Panc1 (cell line): Measurements from ENCODE around the gene ABCA8.

Experiments used
- TF ChIP-seq, protein P1 (sequence below): fragments of 450-650 bp; IDR thresholded peaks from 2 replicates; pipeline ENCODE4 v1.5.1; 2017; ENCODE audit warnings: mild to moderate bottlenecking
- TF ChIP-seq, protein P2 (sequence below), 2 experiments: IDR thresholded peaks; 2 replicates each; pipeline ENCODE4 v1.6.1; 2011 to 2012; ENCODE audit warnings: low read depth in 2 of 2, control low read depth in 1 of 2, low read length in 1 of 2, mild to moderate bottlenecking in 1 of 2, moderate library complexity in 1 of 2; ENCODE audit not compliant: insufficient read depth in 1 of 2

GRCh38 chr17:68847711-68848110, 107.5 kb downstream of the ABCA8 start:
- TF ChIP-seq, protein P1, sequence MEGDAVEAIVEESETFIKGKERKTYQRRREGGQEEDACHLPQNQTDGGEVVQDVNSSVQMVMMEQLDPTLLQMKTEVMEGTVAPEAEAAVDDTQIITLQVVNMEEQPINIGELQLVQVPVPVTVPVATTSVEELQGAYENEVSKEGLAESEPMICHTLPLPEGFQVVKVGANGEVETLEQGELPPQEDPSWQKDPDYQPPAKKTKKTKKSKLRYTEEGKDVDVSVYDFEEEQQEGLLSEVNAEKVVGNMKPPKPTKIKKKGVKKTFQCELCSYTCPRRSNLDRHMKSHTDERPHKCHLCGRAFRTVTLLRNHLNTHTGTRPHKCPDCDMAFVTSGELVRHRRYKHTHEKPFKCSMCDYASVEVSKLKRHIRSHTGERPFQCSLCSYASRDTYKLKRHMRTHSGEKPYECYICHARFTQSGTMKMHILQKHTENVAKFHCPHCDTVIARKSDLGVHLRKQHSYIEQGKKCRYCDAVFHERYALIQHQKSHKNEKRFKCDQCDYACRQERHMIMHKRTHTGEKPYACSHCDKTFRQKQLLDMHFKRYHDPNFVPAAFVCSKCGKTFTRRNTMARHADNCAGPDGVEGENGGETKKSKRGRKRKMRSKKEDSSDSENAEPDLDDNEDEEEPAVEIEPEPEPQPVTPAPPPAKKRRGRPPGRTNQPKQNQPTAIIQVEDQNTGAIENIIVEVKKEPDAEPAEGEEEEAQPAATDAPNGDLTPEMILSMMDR, result no peak
- TF ChIP-seq, protein P2, sequence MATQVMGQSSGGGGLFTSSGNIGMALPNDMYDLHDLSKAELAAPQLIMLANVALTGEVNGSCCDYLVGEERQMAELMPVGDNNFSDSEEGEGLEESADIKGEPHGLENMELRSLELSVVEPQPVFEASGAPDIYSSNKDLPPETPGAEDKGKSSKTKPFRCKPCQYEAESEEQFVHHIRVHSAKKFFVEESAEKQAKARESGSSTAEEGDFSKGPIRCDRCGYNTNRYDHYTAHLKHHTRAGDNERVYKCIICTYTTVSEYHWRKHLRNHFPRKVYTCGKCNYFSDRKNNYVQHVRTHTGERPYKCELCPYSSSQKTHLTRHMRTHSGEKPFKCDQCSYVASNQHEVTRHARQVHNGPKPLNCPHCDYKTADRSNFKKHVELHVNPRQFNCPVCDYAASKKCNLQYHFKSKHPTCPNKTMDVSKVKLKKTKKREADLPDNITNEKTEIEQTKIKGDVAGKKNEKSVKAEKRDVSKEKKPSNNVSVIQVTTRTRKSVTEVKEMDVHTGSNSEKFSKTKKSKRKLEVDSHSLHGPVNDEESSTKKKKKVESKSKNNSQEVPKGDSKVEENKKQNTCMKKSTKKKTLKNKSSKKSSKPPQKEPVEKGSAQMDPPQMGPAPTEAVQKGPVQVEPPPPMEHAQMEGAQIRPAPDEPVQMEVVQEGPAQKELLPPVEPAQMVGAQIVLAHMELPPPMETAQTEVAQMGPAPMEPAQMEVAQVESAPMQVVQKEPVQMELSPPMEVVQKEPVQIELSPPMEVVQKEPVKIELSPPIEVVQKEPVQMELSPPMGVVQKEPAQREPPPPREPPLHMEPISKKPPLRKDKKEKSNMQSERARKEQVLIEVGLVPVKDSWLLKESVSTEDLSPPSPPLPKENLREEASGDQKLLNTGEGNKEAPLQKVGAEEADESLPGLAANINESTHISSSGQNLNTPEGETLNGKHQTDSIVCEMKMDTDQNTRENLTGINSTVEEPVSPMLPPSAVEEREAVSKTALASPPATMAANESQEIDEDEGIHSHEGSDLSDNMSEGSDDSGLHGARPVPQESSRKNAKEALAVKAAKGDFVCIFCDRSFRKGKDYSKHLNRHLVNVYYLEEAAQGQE (IDR thresholded peaks at IDR 0.05; ENCODE audit: insufficient read depth in 1 of 2, low read depth in 2 of 2, low read length in 1 of 2), result no peak
